ENCODE results near the gene GALE.

- no peak for TF ChIP-seq EZH2 (IDR thresholded peaks at IDR 0.05; ENCODE audit: borderline replicate concordance, low read length)
- TF ChIP-seq, protein P1, sequence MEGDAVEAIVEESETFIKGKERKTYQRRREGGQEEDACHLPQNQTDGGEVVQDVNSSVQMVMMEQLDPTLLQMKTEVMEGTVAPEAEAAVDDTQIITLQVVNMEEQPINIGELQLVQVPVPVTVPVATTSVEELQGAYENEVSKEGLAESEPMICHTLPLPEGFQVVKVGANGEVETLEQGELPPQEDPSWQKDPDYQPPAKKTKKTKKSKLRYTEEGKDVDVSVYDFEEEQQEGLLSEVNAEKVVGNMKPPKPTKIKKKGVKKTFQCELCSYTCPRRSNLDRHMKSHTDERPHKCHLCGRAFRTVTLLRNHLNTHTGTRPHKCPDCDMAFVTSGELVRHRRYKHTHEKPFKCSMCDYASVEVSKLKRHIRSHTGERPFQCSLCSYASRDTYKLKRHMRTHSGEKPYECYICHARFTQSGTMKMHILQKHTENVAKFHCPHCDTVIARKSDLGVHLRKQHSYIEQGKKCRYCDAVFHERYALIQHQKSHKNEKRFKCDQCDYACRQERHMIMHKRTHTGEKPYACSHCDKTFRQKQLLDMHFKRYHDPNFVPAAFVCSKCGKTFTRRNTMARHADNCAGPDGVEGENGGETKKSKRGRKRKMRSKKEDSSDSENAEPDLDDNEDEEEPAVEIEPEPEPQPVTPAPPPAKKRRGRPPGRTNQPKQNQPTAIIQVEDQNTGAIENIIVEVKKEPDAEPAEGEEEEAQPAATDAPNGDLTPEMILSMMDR (IDR thresholded peaks at IDR 0.05; ENCODE audit: low read length), result no peak
Measured at GRCh38 chr1:23790696-23791515, 9.6 kb downstream of the GALE start, which contains the start of gene LYPLA2.

Data from OCI-LY1 (cell line).